GM18526 (cell line): ENCODE measurements around the gene SHANK2.

Source experiments
- POLR2A ChIP-seq: IDR thresholded peaks from 3 replicates; pipeline ENCODE4 v1.6.1; 2011; ENCODE audit not compliant: insufficient read length; ENCODE audit errors: extremely low read depth

The SHANK2 gene

GRCh38 chr11:71240865-71241691 is 11.3 kb downstream of the SHANK2 start:
- no peak for TF ChIP-seq POLR2A

GRCh38 chr11:71240061-71240690 is 12.2 kb downstream of the SHANK2 start:
- no peak for TF ChIP-seq POLR2A

DNA sequence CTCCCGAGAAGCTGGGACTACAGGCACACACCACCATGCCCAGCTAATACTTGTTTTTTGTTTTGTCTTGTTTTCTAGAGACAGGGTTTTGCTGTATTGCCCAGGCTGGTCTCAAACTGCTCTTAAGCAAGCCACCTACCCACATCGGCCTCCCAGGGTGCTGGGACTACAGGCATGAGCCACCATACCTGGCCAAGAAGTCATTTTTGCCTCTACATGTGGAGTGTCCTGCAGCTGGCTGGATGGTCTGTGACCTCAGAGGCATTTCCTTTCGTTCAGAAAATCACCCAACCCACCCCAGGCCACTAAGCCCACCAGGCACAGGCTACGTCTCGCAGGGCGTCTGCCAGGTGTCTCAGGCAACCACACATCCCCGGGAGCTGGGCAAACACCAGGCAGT is 12.8 kb downstream of the SHANK2 start:
- no peak for TF ChIP-seq POLR2A

- TF ChIP-seq POLR2A = no peak
These were observed 13.4 kb downstream of the SHANK2 start for GRCh38 chr11:71238941-71239340.

- TF ChIP-seq POLR2A = no peak
These were observed 14.0 kb downstream of the SHANK2 start for GRCh38 chr11:71238285-71238875.

DNA sequence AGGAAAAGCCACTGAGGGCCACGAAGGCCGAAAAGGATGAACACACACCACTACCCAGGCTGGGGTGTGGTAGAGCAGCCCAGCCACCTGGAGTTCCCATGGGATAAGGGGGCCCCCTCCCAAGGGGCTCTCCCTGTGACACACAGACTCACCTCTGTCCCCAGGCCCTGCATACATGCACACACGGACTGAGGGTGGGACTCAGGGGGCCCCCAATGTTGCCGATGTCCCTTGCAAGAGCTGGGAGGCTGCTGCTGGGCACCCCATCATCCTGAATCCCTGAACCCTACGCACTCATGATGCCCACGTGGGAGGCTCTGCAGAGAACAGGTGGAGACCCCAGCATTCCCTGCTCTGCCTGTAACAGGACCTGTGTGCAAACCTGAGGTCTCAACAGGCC is 14.5 kb downstream of the SHANK2 start:
- no peak for TF ChIP-seq POLR2A

- TF ChIP-seq POLR2A = no peak
These were observed 15.4 kb downstream of the SHANK2 start for GRCh38 chr11:71236836-71237475.

DNA sequence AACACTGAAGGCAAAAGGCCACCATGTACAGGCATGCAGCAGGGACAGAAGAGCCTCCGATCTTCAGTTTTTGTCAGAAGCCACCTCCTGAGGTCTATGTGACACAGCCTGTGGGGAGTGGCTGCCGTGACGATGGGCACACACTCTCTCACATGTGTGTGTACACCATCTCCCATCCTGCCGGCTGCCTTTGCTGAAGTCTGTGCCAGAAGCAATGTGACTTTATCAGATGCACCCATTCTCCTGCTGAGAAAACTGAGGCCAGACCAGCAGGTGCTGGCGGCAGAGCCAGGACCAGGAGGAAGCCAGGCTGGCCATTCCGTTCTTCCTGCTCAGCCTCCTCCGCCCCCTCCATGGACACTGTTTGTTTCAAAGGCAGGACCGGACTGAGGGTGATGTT is 16.7 kb downstream of the SHANK2 start:
- TF ChIP-seq POLR2A = no peak

DNA sequence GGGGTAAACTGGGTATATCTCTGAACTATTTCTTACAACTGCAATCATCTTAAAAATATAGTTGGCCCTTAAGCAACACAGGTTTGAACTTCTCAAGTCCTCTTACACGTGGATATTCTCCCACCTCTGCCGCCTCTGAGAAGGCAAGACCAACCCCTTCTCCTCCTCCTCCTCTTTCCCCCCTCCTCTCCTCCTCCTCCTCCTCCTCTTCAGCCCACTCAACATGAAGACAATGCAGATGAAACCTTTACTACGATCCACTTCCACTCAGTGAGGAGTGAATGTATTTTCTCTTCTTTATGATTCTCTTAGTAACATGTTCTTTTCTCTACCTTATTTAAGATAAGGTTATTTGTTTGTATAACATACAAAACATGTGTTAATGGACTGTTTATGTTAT is 20.0 kb downstream of the SHANK2 start:
- TF ChIP-seq POLR2A = no peak

DNA sequence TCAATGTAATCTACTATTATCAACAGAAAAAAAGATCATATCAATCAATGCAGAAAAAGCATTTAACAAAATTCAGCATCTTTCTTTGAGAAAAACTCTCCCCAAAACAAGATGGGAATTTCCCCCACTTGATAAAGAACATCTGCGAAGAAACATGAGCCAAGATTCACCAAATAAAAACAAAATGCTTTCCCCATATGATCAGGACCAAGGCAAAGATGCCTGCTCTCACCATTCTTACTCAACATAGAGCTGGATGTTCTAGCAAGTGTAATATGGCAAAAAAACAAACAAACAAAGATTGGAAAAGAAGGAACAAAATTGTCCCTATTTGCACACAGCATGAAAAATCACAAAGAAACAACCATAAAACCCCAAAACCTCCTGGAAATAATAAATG is 23.4 kb downstream of the SHANK2 start:
- no peak for TF ChIP-seq POLR2A

GRCh38 chr11:71227058-71227659 is 25.2 kb downstream of the SHANK2 start:
- no peak for TF ChIP-seq POLR2A

DNA sequence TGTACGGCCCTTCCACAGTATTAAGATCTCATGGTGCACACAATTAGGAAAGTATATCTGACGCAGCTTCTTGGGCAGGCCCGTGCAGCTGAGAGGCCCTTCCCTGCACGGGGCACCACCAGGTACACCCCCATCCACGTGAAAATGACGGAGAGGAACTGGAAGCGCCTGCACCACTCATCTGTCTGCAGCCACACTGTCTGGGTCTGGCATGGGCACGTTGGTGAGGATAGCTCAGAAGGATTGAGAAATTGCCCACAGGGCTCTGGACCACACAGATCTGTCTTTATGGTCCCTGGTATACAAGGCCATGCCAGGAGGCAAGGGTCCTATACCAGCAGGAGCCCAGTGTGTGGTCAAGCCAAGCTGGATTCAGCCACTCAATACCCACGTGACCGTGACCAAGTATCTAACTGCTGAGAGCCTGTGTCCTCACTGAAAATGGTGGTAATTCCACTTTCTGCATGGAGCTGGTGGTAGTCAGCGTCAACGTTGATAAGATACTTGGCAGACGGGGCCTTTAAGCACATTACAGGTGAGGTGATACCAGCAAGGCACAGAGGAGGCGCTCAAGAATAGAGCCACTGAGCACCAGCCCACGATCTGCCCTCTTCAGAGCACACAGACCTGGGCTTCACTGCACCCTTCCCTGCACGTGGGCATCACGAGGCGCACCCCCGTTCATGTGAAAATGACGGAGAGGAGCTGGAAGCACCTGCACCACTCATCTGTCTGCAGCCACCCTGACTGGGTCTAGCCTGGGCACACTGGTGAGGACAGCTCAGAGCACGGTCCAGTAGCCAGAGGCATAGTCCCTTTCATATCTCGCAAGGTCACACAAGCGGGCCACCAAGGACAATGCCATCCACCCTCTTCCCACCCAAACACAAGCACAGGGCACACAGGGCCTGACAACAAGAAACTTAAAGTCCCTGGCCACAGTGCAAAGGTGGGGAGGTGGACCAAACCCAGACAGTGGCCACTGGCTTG is 28.4 kb downstream of the SHANK2 start:
- TF ChIP-seq POLR2A = no peak

DNA sequence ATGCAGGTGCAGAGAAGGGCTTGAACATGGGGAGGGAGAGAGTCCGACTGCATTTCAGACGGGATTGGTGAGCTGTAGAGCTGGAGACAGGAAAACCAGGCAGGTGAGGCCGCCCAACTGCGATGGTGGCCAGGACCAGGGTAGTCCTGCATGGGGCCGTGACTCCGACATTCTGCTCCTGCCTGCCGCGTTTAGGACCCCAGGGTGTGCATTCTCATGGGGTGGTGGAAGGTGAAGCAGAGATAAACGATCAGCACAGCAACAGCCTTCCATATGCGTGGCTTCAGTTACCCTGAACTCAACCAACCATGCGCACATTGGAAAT is 29.3 kb downstream of the SHANK2 start:
- TF ChIP-seq POLR2A = no peak

DNA sequence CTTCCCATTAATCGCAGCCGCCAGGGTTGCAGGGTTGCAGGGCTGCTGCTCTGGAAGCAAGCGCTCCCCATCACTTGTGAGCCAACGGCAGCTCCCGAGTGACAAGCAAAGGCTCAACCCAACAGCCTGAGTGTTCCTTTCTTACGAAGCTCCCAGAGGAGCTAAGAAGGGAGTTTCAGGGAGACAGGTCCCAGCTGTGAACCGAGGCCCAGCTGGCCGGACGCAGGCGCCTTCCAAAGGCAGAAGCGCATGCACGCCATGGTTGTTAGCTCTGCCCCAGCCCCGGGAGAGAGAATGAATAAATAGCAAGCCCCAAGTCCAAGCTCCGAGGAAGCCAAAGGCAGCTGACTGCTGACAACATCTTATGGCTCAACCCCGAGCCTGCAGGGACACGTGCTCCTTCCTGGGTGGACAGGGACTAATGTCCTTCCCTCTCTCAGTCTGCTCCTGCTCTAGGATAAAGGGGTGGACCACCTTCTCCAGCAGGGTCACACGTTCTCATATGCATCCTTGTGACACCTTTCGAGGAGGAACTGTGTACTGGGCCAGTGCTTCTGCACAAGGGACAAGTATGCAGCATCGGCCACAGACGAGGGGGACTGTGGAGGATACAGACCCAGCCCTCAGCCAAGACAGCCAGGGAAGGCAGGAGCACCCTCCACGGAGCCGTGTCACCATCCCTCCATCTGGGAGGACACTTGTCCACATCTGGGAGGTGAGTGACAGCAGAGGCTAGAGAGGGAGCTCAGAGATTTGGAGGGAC is 29.9 kb downstream of the SHANK2 start:
- no peak for TF ChIP-seq POLR2A

DNA sequence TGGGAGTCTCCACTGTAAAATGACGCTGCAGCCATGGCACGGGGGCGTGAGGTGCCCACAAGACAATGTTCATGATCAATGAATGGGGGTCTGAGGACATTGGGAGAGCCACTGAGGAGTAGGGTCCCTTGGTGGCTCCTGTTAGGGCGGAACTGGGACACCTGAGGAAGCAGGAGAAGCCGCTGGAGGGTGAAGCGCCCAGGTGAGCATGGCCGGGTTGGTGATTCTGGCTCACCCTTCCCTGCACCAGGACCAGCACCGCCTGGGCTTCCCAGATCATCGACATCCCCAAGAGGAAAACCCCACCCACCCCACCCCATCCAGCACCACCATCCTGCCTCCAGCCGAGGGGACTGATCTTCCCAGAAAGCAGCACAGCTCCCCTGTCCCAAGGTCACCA is 30.6 kb downstream of the SHANK2 start:
- TF ChIP-seq POLR2A = no peak
